ENCODE results near the gene EPS8.
"Not testable (repeated sequence)": the region's sequence is repeated elsewhere in the genome, so short reads cannot be mapped to it uniquely, and the experiment has no call there.

EPS8 gene

GRCh38 chr12:15634010-15634683, 155.0 kb downstream of the EPS8 start:
- DNase-seq: no peak

DNA sequence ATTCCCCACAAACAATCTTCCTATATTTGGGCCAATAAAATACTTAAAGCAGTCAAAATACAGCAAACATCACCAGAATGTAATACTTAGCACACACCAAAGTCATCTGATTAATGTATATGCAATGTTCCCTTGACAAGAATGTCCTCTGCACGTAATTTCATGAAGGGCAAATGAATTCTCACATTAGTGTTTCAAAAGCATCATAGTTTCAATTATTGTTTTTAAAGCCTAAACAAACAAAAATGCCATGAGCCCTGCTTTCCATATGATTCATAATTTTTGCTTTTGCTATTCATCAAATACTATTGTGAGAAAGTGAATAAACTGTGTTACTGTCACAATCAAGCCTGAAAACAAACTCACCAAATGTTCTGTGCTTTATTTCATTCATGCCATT, 156.0 kb downstream of the EPS8 start:
- no peak for DNase-seq

- DNase-seq: no peak
These were observed 156.5 kb downstream of the EPS8 start for GRCh38 chr12:15632708-15633107.

DNA sequence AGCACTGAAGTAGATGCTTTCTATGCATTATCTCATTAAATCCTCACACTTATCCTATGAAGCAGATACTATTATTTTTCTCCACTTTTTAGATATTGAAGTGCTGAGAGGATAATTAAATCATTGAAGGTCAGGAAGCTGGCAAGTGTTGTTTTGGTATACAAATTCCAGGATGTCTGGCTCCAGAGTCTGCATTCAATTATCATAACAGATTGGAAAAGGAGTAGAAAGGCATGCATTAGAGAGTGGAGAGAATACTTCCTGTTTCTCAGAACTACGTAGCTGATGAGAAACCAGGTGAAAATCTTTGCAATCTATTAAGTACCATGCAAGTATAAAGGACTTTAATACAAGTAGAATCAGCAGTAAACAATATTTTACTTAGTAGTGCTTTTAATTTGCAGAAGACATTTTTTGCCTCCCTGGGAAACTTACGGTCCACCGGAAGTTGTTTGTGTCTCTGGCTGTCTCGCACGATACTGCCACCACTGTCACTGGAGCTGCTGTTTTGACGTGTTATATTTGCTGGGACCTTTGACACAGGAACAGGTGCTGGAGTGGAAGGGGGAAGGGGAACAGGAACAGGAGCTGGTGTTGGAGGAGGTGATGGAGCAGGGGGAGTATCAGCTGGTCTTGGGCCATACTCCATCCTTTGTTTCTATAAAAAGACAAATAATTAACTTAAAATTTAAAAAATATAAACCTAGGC, 158.0 kb downstream of the EPS8 start:
- DNase-seq: no peak

- DNase-seq: no peak
These were observed 159.4 kb downstream of the EPS8 start for GRCh38 chr12:15629761-15630160.

- DNase-seq: no peak
These were observed 160.1 kb downstream of the EPS8 start for GRCh38 chr12:15629108-15629507.

DNA sequence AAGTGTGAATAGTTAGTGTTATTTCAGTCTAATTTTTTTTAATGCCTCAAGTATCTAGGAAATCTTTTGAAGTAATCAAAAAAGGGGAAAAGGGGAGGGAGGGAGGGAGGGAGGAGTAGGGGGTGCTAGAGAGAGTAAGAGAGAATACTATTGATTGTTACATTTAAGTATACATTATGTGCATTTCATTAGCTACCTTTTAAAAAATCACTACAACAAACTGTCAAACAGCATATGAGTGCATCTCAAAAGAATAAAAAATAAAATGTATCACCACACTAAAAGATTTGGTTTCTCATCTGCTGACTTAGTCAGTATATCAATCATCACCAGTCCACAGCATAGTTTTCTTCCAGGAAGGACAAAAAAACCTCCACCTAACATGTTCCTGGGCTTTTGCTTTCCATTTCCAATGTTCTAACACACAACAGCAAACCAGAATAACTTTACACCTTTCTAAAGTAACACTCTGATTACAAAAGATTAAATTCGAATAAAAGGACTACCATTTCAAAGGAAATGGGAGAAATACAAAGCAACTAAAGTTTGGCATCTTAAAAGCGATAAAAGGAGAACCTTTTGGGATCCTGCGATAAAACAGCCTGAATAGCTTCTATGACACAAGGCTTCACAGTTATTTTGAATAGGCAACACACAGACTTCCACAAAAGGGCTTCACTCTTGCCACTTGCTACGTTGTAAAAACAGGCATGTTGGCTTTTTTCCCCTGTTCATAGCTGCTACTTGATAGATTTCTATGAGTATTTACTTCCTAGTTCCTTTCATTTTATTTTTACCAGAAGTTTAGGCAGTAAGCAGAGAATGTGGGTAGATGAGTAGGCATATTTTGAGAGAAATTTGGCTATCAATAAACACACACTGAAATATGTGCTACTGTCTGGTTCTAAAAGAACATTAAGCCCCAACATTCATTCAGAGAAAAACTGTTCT, 160.9 kb downstream of the EPS8 start:
- DNase-seq: no peak

DNA sequence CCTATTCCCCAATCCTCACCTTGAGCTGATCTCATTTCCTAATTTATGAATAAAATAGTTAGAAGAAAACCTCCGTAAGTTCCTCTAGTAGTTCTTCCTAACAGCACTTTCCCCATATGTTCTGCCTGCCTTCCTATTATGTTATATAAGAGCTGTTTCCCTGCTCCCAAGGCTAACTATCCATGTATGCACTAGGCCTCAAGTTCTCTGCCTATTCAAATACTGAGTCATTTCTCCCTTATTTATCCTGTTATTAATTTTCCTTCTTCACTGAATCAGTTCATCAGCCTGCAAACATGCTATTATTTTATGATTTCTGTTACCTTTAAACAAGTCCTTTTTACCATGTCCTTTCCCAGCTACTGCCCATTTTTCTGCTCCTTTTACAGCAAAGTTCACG, 164.1 kb downstream of the EPS8 start:
- DNase-seq: no peak

GRCh38 chr12:15620741-15621539, 168.2 kb downstream of the EPS8 start:
- DNase-seq: no peak

- DNase-seq: not testable (repeated sequence)
These were observed 172.7 kb downstream of the EPS8 start for GRCh38 chr12:15616495-15616894.

DNA sequence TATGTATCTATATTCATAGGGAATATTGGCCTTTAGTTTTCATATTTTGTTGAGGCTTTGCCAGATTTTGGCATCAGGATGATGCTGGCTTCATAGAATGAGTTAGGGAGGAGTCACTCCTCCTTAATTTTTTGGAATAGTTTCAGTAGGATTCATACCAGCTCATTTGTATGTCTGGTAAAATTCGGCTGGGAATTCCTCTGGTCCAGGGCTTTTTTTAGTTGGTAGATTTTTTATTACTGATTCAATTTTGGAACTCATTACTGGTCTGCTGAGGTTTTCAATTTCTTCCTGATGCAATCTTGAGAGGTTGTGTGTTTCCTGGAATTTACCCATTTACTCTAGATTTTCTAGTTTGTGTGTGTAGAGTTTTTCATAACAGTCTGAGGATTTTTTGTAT, 175.2 kb downstream of the EPS8 start:
- DNase-seq: no peak

GRCh38 chr12:15608941-15609340, 180.2 kb downstream of the EPS8 start:
- DNase-seq: no peak

GRCh38 chr12:15608406-15608805, 180.8 kb downstream of the EPS8 start:
- no peak for DNase-seq

DNA sequence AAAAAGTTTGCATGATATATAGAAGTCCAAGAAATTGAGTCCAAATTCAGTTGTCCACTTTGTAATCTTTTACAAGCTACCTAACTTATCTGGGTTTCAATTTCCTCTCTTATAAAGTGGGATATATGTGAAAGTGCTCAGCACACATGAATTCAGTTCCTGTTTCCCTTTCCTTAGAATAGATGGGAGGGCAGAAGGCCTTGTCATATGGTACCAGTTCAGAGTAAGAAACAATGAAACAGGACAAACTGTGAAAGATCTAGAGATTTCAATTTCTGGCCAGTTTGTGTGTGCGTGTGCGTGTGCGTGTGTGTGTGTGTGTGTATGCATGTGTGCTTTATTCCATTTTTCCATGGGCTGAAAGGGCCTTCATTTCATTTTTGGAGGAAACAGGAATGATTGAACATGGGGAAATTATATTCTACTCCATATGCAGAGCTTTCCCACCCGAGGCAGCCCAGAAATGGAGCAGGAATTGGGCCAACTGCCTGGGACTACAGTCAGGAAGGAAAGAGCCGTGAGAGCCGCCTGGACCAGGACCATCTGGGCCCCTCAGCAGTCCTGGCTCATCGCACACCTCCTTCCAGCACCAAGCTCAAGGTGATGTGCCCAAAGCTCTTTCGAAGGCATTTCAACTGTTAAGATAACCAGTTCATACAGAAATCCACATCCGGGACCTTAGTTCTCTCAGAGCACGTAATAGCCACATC, 183.2 kb downstream of the EPS8 start:
- no peak for DNase-seq

- DNase-seq: no peak
These were observed 185.6 kb downstream of the EPS8 start for GRCh38 chr12:15603474-15604085.

- DNase-seq: no peak
These were observed 187.0 kb downstream of the EPS8 start for GRCh38 chr12:15602051-15602672.

DNA sequence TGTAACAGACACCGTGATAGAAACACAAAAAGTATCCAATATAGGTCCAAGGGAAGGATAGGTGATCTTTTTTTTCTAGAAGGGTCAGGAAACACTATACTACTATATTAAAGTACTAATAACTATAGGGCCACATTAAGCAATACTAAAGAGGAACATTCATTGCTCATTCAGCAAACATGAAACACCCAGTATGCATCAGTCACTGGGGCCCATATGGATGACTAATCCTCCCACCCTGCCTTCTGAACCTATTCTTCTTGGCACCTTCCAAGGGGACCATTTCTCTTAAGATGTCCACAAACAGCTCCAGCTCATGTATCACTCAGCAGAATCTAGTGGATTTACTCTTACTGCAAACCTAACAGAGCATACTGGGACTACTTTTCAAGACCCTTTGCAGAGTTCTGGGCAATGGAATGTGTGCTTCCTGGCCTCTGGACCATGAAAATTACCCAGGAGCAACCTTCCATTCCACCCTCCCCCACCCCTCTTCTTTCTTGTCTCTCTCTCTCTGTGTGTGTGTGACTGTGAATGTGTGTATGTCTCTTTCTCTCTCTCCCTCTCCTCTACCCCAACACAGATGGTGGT, 187.9 kb downstream of the EPS8 start:
- DNase-seq: no peak

DNA sequence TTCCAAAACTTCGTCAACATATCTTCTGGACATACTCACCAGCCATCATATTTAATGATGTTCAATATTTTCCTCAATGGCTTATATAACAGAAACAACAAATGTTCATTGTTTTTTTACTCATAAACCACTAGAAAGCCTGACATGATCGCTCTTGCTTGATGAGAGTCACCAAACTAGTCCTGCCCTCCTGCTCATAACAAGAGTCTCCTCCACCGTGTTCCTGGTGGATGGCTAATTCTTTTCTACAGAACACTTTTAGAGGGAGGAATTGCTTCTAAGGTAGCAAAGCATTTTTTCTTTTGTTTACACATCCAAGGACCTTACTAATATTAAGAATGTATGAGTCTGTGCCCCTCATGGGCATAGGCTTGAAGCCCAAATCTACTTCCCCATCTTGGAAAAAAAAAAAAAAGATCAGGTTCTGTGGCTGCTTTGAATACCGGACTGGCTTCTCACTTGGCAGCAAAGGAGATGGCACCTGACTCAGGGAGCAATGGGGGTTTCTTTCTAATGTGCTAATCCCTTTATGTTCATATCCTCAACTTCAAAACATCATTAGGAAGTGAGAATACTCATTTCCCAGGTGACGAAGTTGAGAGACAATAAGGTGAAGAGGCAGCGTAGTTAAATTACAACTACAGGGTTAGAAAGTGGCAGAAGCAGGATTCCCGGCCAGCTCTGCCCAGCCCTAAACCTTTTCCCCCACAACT, 188.8 kb downstream of the EPS8 start:
- DNase-seq: no peak

- no peak for DNase-seq
These were observed 189.7 kb downstream of the EPS8 start for GRCh38 chr12:15599266-15600037.
